ENCODE results near the gene ELFN1. TPM values are rescaled to one million over a fixed set of nuclear protein-coding genes. Genes with fewer than 3 reads are reported as not detected.

The ELFN1 gene
- total and polyA plus RNA-seq, 9 of the 15 experiments (the other 6 are each of a cell fraction or from before 2014, with no cell fraction given) = 0.04 to 0.64 (median 0.18) TPM; not detected in 2

GRCh38 chr7:1697499-1698125, 27.5 kb downstream of the ELFN1 start (continued):
- TF ChIP-seq MAZ (CRISPR knock-in tag; conservative IDR thresholded peaks at IDR 0.05 in 1 of 2, IDR thresholded peaks at IDR 0.05 in 1 of 2) (no peak), HMGN3 (IDR thresholded peaks at IDR 0.05; ENCODE audit: borderline replicate concordance, extremely low read depth, insufficient read length, low read depth, low read length) (no peak), CREB5 (CRISPR knock-in tag; IDR thresholded peaks at IDR 0.05) (no peak), ZNF175 (CRISPR knock-in tag; IDR thresholded peaks at IDR 0.05; ENCODE audit: low read depth) (no peak), ZNF407 (IDR thresholded peaks at IDR 0.05; ENCODE audit: low read depth) (no peak), RFX1 (IDR thresholded peaks at IDR 0.05) (no peak), NCOA4 (IDR thresholded peaks at IDR 0.05; ENCODE audit: partially characterized antibody) (no peak), ARID3A (IDR thresholded peaks at IDR 0.05; ENCODE audit: borderline replicate concordance, low read depth, low read length) (no peak), USF2 (CRISPR knock-in tag; IDR thresholded peaks at IDR 0.05) (0 out of 2 replicates have a peak, but pooled peaks have one; percentile 3), PTBP1 (IDR thresholded peaks at IDR 0.05; ENCODE audit: low read depth, low read length) (no peak), GABPA (tag; conservative IDR thresholded peaks at IDR 0.05; ENCODE audit: low read depth) (peak; percentile 37; the same call in 1 of the 2 replicates), ZC3H8 (IDR thresholded peaks at IDR 0.05) (no peak), HNRNPK (IDR thresholded peaks at IDR 0.05; ENCODE audit: low read depth, low read length, poor library complexity, severe bottlenecking) (no peak), NFXL1 (CRISPR knock-in tag; IDR thresholded peaks at IDR 0.05) (no peak)
